NT2/D1 (cell line): Measurements from ENCODE around the gene SLC39A13.
A peak's percentile ranks its signal among the peaks of the same experiment; 100 is the strongest.

Experiments
- DNase-seq: peaks from one replicate; pipeline ENCODE4 v3.0.0-alpha.2; 2011; ENCODE audit warnings: low read depth, low spot score
- H3K27me3 ChIP-seq: 2 replicates; pipeline ENCODE4 v1.6.0; 2011; ENCODE audit warnings: mild to moderate bottlenecking; ENCODE audit not compliant: insufficient read length, insufficient read depth
- H3K36me3 ChIP-seq: 2 replicates; pipeline ENCODE4 v1.6.1; 2011; ENCODE audit warnings: mild to moderate bottlenecking, low read length, mixed read lengths; ENCODE audit not compliant: insufficient read depth, insufficient read length
- H3K4me1 ChIP-seq: 2 replicates; pipeline ENCODE4 v1.5.1; 2011; ENCODE audit not compliant: insufficient read depth, insufficient read length
- H3K4me3 ChIP-seq: 2 replicates; pipeline ENCODE4 v1.5.1; 2011; ENCODE audit warnings: low read depth; ENCODE audit not compliant: insufficient read length
- H3K9ac ChIP-seq: 2 replicates; pipeline ENCODE4 v1.6.0; 2011; ENCODE audit warnings: low read depth; ENCODE audit not compliant: insufficient read length
- H3K9me3 ChIP-seq: 2 replicates; pipeline ENCODE4 v1.5.1; 2011; ENCODE audit warnings: mild to moderate bottlenecking, low read length; ENCODE audit not compliant: insufficient read depth
- SUZ12 ChIP-seq: IDR thresholded peaks from 2 replicates; pipeline ENCODE4 v1.6.1; 2011; ENCODE audit not compliant: insufficient read length, insufficient read depth; ENCODE audit errors: extremely low read depth
- YY1 ChIP-seq: IDR thresholded peaks from 2 replicates; pipeline ENCODE4 v1.6.1; 2011; ENCODE audit not compliant: insufficient read length, insufficient read depth
- ZNF274 ChIP-seq: IDR thresholded peaks from 2 replicates; pipeline ENCODE4 v1.6.1; 2011; ENCODE audit warnings: mild to moderate bottlenecking, low read depth, low read length

The SLC39A13 gene

GRCh38 chr11:47413351-47413750 is 5.0 kb downstream of the SLC39A13 start:
- no peak for TF ChIP-seq ZNF274
- no peak for TF ChIP-seq YY1
- TF ChIP-seq SUZ12 = no peak
- H3K9me3 ChIP-seq = no peaks in the 10 kb centered on the region
- peaks cover 42% of the 10 kb centered on the region for H3K4me1 ChIP-seq
- H3K4me3 ChIP-seq = no peak overlapping the region
- H3K36me3 ChIP-seq = peaks cover 74% of the 10 kb centered on the region
- no peak for DNase-seq
- H3K9ac ChIP-seq = no peak overlapping the region
- H3K27me3 ChIP-seq = no peaks in the 10 kb centered on the region

DNA sequence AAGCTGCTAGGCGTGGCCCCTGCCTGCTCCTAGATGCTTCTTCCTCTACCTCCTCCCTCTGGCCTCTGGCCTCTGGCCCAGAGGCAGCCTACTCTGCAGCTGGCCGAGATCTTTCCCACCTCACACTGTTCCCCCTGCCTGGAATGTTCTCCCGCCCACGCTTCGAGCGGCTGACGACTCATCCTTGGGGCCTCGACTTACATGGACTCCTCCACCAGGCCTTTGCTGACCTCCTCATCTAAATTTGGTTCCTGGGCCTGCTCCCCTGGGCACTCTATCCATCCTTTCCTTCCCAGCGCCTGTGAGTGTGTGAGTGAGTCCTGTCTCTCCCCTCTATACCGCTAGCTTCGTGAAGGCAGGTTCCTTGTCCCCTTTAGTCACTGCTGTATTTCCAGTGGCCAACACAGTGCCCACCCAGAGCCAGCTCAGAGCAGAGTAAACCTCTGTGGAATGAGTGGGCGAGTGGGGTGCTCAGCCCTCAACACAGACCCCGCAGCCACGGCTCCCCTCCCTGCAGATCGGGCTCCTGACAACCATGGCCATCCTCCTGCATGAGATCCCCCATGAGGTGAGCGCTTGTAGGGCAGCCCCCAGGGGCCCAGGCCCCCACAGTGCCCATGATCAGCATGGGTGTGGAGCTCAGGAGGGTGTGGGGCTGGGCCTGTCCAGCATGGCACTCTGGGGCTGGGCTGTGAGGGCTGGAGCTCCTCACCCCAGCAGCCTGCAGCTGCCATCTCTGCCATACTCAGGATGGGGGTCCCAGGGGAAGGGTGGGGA is 5.7 kb downstream of the SLC39A13 start:
- H3K36me3 ChIP-seq = peaks cover 81% of the 10 kb centered on the region
- H3K27me3 ChIP-seq = no peaks in the 10 kb centered on the region
- H3K9ac ChIP-seq = peak overlapping the region; percentile 29
- H3K4me3 ChIP-seq = no peak overlapping the region
- peaks cover 38% of the 10 kb centered on the region for H3K4me1 ChIP-seq
- H3K9me3 ChIP-seq = no peaks in the 10 kb centered on the region
- DNase-seq = no peak
- TF ChIP-seq SUZ12 (no peak), ZNF274 (no peak), YY1 (no peak)

- TF ChIP-seq YY1 = no peak
- no peak for TF ChIP-seq SUZ12
- no peak for TF ChIP-seq ZNF274
- Histone ChIP-seq H3K4me3 (no peak overlapping the region), H3K4me1 (peaks cover 32% of the 10 kb centered on the region), H3K27me3 (no peaks in the 10 kb centered on the region), H3K9ac (peak overlapping the region; percentile 29), H3K9me3 (no peaks in the 10 kb centered on the region), H3K36me3 (peaks cover 85% of the 10 kb centered on the region)
- DNase-seq = no peak
Measured at GRCh38 chr11:47414685-47415070, 6.3 kb downstream of the SLC39A13 start.

DNA sequence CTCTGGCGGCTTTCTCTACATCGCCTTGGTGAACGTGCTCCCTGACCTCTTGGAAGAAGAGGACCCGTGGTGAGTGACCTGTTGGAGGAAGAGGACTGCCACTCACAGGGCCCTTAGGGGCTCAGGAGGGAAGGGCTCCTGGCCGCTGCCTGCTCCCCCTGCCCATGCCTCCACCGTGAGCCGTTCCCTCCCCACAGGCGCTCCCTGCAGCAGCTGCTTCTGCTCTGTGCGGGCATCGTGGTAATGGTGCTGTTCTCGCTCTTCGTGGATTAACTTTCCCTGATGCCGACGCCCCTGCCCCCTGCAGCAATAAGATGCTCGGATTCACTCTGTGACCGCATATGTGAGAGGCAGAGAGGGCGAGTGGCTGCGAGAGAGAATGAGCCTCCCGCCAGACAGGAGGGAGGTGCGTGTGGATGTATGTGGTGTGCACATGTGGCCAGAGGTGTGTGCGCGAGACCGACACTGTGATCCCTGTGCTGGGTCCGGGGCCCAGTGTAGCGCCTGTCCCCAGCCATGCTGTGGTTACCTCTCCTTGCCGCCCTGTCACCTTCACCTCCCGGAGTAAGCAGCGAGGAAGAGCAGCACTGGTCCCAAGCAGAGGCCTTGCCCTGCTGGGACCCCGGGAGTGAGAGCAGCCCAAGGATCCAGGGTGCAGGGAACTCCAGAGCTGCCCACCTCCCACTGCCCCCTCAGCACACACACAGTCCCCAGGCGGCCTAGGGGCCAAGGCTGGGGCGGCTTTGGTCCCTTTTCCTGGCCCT is 6.9 kb downstream of the SLC39A13 start:
- Histone ChIP-seq H3K36me3 (peaks cover 89% of the 10 kb centered on the region), H3K27me3 (no peaks in the 10 kb centered on the region), H3K9me3 (no peaks in the 10 kb centered on the region), H3K4me3 (no peak overlapping the region), H3K4me1 (peaks cover 32% of the 10 kb centered on the region), H3K9ac (peak overlapping the region; percentile 72)
- TF ChIP-seq YY1 (no peak), SUZ12 (no peak), ZNF274 (no peak)
- DNase-seq = no peak

DNA sequence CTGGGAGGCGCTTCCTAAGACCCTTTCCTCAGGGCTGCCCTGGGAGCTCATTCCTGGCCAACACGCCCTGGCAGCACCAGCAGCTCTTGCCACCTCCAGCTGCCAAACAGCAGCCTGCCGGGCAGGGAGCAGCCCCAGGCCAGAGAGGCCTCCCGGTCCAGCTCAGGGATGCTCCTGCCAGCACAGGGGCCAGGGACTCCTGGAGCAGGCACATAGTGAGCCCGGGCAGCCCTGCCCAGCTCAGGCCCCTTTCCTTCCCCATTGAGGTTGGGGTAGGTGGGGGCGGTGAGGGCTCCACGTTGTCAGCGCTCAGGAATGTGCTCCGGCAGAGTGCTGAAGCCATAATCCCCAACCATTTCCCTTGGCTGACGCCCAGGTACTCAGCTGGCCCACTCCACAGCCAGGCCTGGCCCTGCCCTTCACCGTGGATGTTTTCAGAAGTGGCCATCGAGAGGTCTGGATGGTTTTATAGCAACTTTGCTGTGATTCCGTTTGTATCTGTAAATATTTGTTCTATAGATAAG is 7.6 kb downstream of the SLC39A13 start:
- TF ChIP-seq ZNF274 (no peak), YY1 (no peak), SUZ12 (no peak)
- no peak overlapping the region for H3K4me3 ChIP-seq
- H3K36me3 ChIP-seq = peaks cover 89% of the 10 kb centered on the region
- DNase-seq = peak; percentile 42
- peaks cover 32% of the 10 kb centered on the region for H3K4me1 ChIP-seq
- H3K9me3 ChIP-seq = no peaks in the 10 kb centered on the region
- no peaks in the 10 kb centered on the region for H3K27me3 ChIP-seq
- peak overlapping the region; percentile 72 for H3K9ac ChIP-seq

DNA sequence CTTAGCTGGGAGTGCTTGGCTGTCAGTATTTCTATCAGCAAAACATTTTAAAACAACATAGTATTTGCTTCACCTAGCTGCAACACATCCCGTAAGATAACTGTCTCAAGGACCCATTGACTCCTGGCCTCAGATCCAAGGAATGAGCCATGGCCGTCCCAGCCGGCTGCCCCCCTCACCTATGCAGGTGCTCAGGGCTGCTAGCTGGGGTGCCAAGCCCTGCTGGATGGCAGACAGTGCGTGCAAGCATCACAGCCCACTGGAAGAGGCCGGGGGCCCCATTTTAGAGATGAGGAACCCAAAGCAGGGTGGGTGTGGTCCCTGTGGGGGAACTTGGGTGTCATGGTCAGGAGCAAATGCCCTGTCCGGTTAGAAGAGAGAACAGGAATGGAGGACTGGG is 9.3 kb downstream of the SLC39A13 start:
- DNase-seq = no peak
- no peaks in the 10 kb centered on the region for H3K9me3 ChIP-seq
- TF ChIP-seq ZNF274 (no peak), YY1 (no peak), SUZ12 (no peak)
- no peaks in the 10 kb centered on the region for H3K27me3 ChIP-seq
- H3K36me3 ChIP-seq = peaks cover 92% of the 10 kb centered on the region
- H3K4me1 ChIP-seq = peaks cover 30% of the 10 kb centered on the region
- H3K4me3 ChIP-seq = no peak overlapping the region
- no peak overlapping the region for H3K9ac ChIP-seq

DNA sequence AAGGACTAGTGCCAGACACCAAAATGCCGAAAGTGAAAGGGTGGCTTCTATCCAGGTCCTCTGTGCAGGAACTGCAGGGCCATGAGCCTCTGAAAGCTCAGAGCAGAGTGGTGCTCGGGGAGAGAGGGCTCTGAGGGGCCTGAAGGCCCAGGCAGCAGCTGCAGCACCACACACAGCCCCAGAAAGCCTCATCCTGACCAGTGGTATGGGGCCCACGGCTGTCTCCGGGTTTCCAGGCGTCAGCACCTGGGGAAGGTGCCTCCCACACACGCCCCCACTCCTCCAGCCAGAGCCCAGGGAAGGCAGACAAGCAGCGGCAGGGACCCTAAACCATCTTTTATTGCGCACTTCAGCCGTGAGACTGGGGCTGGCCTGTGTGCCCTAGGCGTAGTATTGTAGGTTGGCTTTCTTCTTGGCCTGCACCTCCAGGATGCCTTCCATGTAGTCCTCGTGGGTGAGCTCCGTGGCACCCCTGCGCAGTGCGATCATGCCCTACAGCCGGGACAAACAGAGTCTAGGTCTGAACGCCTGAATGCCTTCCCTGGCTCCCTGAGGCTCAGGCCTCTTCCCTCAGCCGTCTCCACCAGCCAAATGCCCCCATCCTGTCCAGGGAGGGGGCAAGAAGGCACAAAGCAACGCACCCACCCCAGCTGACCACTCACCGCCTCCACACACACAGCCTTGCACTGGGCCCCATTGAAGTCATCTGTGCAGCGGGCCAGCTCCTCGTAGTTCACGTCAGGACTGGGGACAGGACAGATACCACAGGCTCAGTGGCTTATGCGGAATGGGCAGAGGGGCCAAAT is 10.3 kb downstream of the SLC39A13 start:
- Histone ChIP-seq H3K27me3 (no peaks in the 10 kb centered on the region), H3K4me3 (no peak overlapping the region), H3K4me1 (peaks cover 27% of the 10 kb centered on the region), H3K9ac (no peak overlapping the region), H3K36me3 (peaks cover 95% of the 10 kb centered on the region), H3K9me3 (no peaks in the 10 kb centered on the region)
- TF ChIP-seq SUZ12 (no peak), ZNF274 (no peak), YY1 (no peak)
- DNase-seq = no peak
